Gastrocnemius medialis (tissue), 4 donors: ENCODE results near the gene ZNF451. TPM values are rescaled to one million over a fixed set of nuclear protein-coding genes. Genes with fewer than 3 reads are reported as not detected.

ENCODE experiments used
- ATAC-seq, 2 donors: fragments of 150-250 bp; one replicate each; pipeline ENCODE4 v1.9.1; 2016
- DNase-seq, 2 donors: peaks; one replicate each; pipeline ENCODE4 v3.0.0-alpha.2; 2019
- H3K27ac ChIP-seq, 4 donors: fragments of 200-600 bp; sonication (generic); 1 replicate in 1 of 4; 2 replicates in 3 of 4; pipeline ENCODE4 v1.5.1; 2016 to 2018; ENCODE audit warnings: mild to moderate bottlenecking in 2 of 4, moderate library complexity in 1 of 4
- H3K27me3 ChIP-seq, 3 donors: fragments of 200-600 bp; sonication (generic) in 2 of 3; 1 replicate in 1 of 3; 2 replicates in 2 of 3; pipeline versions ENCODE4 v1.5.1 to v1.6.0; 2016 to 2019; ENCODE audit warnings: mild to moderate bottlenecking in 1 of 3, moderate library complexity in 1 of 3
- H3K36me3 ChIP-seq, 2 donors: fragments of 200-600 bp; sonication (generic) in 1 of 2; one replicate each; pipeline ENCODE4 v1.5.1; 2017 to 2018
- H3K4me1 ChIP-seq, 2 donors: fragments of 200-600 bp; sonication (generic) in 1 of 2; one replicate each; pipeline ENCODE4 v1.5.1; 2016 to 2017; ENCODE audit warnings: mild to moderate bottlenecking in 2 of 2
- H3K4me3 ChIP-seq, 4 donors: fragments of 200-600 bp; sonication (generic) in 3 of 4; 1 replicate in 1 of 4; 2 replicates in 3 of 4; pipeline ENCODE4 v1.5.1; 2016 to 2019; ENCODE audit warnings: mild to moderate bottlenecking in 2 of 4
- H3K9me3 ChIP-seq, 3 donors: fragments of 200-600 bp; sonication (generic) in 2 of 3; 1 replicate in 1 of 3; 2 replicates in 2 of 3; pipeline ENCODE4 v1.5.1; 2016 to 2019
- CTCF ChIP-seq, 5 experiments: fragments of 450-650 bp in 3 of 5; fragments of 200-600 bp in 2 of 5; sonication (generic) in 2 of 5; IDR thresholded peaks in 4 of 5; conservative IDR thresholded peaks in 1 of 5; 1 replicate in 4 of 5; 2 replicates in 1 of 5; pipeline ENCODE4 v1.5.1; 2016 to 2019; ENCODE audit warnings: antibody characterized with exemption in 5 of 5, mild to moderate bottlenecking in 3 of 5, moderate library complexity in 3 of 5
- POLR2A ChIP-seq, 2 donors: fragments of 450-650 bp; IDR thresholded peaks; one replicate each; pipeline ENCODE4 v1.6.1; 2017; ENCODE audit warnings: antibody characterized with exemption in 2 of 2, mild to moderate bottlenecking in 2 of 2, moderate library complexity in 2 of 2
- in situ Hi-C, 4 donors: fragments of 200-750 bp; cut with MboI; loops; one replicate each; pipeline versions ENCODE4 v1.15.0 to v1.8.0; 2017; ENCODE audit warnings: low sequenced_read_pairs in 4 of 4
- intact Hi-C: fragments of 100-400 bp; cut with DNase I; formaldehyde crosslinking; loops from one replicate; pipeline ENCODE4 v1.15.1; 2023; ENCODE audit warnings: low total_unique reads
- total RNA-seq, 4 donors: library from RNA; depleted of rRNA; stranded (reverse); fragments of >200 nt; gene quantifications; one replicate each; pipeline versions ENCODE4 v1.1.0 to v1.2.3, GENCODE V29; 2016

The ZNF451 gene
- total RNA-seq, 4 donors from 2014 or later: 27.1 to 36.8 (median 28.0) TPM

- Histone ChIP-seq H3K9me3 (no peaks in the 10 kb centered on the region), H3K27ac (no peak overlapping the region), H3K4me3 (no peak overlapping the region), H3K36me3 (no peaks in the 10 kb centered on the region), H3K27me3 (no peaks in the 10 kb centered on the region), H3K4me1 (peaks cover 0 to 7% of the 10 kb centered on the region in 2 donors)
- TF ChIP-seq CTCF (IDR thresholded peaks at IDR 0.05 in 4 of 5, conservative IDR thresholded peaks at IDR 0.05 in 1 of 5): no peak
- TF ChIP-seq POLR2A (IDR thresholded peaks at IDR 0.05): no peak
- in situ Hi-C loops (no loop called here), intact Hi-C loops (no loop called here)
- ATAC-seq (no peak), DNase-seq (no peak)
These were observed 23.1 kb downstream of the ZNF451 start for GRCh38 chr6:57113105-57113504.

GRCh38 chr6:57116776-57117175 is 26.8 kb downstream of the ZNF451 start:
- Histone ChIP-seq H3K4me1 (no peaks in the 10 kb centered on the region), H3K36me3 (no peaks in the 10 kb centered on the region), H3K4me3 (no peak overlapping the region), H3K27me3 (no peaks in the 10 kb centered on the region), H3K9me3 (no peaks in the 10 kb centered on the region), H3K27ac (no peak overlapping the region)
- DNase-seq (no peak), ATAC-seq (no peak)
- intact Hi-C loops (no loop called here), in situ Hi-C loops (no loop called here)
- TF ChIP-seq POLR2A (IDR thresholded peaks at IDR 0.05): no peak
- TF ChIP-seq CTCF (IDR thresholded peaks at IDR 0.05 in 4 of 5, conservative IDR thresholded peaks at IDR 0.05 in 1 of 5): no peak

DNA sequence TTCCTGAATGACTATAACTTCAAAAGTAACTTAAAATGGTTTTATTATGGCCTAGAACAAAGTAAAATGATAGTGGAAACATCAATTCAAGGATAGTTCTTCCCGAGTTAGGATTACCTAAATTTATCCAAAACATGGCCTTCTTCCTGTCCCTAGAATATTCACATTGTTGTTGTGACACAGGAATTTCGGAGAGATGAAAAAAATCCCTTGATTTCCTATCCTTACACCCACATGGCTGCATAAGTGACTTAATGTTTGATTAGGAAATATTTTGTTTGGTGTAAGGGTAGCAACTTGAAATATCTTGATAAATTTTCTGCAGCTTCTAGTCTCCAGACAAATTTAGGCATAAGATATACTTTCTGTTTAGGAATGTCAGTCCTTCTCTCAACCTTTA is 27.8 kb downstream of the ZNF451 start:
- ATAC-seq: no peak
- TF ChIP-seq POLR2A (IDR thresholded peaks at IDR 0.05): no peak
- no peak for TF ChIP-seq CTCF (IDR thresholded peaks at IDR 0.05 in 4 of 5, conservative IDR thresholded peaks at IDR 0.05 in 1 of 5)

GRCh38 chr6:57123111-57123510 is 33.1 kb downstream of the ZNF451 start:
- ATAC-seq: no peak
- no peaks in the 10 kb centered on the region for H3K9me3 ChIP-seq
- intact Hi-C loops: no loop called here
- no peak for DNase-seq
- no peak overlapping the region for H3K4me3 ChIP-seq
- in situ Hi-C loops: no loop called here
- H3K36me3 ChIP-seq: no peaks in the 10 kb centered on the region
- no peak for TF ChIP-seq POLR2A (IDR thresholded peaks at IDR 0.05)
- TF ChIP-seq CTCF (IDR thresholded peaks at IDR 0.05 in 4 of 5, conservative IDR thresholded peaks at IDR 0.05 in 1 of 5): no peak
- no peaks in the 10 kb centered on the region for H3K27me3 ChIP-seq
- peaks cover 0 to 2% of the 10 kb centered on the region in 2 donors for H3K4me1 ChIP-seq
- no peak overlapping the region for H3K27ac ChIP-seq

More for the DNA sequence above, 27.8 kb downstream of the ZNF451 start:
- H3K4me3 ChIP-seq: no peak overlapping the region
- no peaks in the 10 kb centered on the region for H3K4me1 ChIP-seq
- DNase-seq: no peak
- no peaks in the 10 kb centered on the region for H3K9me3 ChIP-seq
- H3K27ac ChIP-seq: no peak overlapping the region
- in situ Hi-C loops (no loop called here), intact Hi-C loops (no loop called here)
- H3K27me3 ChIP-seq: no peaks in the 10 kb centered on the region
- no peaks in the 10 kb centered on the region for H3K36me3 ChIP-seq

DNA sequence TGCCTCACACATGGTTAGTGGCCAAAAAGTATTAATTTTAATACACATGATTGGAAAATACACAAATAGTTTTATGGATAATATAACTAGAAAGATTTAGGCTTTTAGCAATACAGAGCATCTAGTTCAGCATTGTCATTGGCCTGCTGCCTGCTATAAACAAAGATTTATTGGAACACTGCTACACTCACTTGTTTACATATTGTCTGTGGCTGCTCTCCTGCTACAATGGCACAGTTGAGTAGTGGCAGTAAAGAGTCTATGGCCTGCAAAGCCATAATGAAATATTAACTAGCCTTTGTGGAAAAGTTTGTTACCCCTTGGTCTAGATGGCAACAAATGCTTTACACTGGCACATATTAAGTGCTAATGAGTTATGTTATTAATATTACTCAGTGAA is 37.8 kb downstream of the ZNF451 start:
- no peak for ATAC-seq
- H3K9me3 ChIP-seq: no peaks in the 10 kb centered on the region
- no peak overlapping the region for H3K27ac ChIP-seq
- no peak for TF ChIP-seq POLR2A (IDR thresholded peaks at IDR 0.05)
- no peak for TF ChIP-seq CTCF (IDR thresholded peaks at IDR 0.05 in 4 of 5, conservative IDR thresholded peaks at IDR 0.05 in 1 of 5)
- peaks cover 11 to 12% of the 10 kb centered on the region in 2 donors for H3K4me1 ChIP-seq
- no peaks in the 10 kb centered on the region for H3K27me3 ChIP-seq
- H3K36me3 ChIP-seq: no peaks in the 10 kb centered on the region
- DNase-seq: no peak
- intact Hi-C loops (no loop called here), in situ Hi-C loops (no loop called here)
- H3K4me3 ChIP-seq: no peak overlapping the region
